IPS-18a (cell line): ENCODE measurements around the gene ZNF777.

Source experiments
- H3K27ac ChIP-seq: one replicate; pipeline ENCODE4 v1.5.1; 2013; ENCODE audit warnings: low read length
- H3K27me3 ChIP-seq: one replicate; pipeline ENCODE4 v1.6.1; 2013; ENCODE audit warnings: mild to moderate bottlenecking, low read length; ENCODE audit not compliant: control insufficient read depth, insufficient read depth
- H3K36me3 ChIP-seq: one replicate; pipeline ENCODE4 v1.6.1; 2013; ENCODE audit warnings: low read depth, low read length; ENCODE audit not compliant: control insufficient read depth
- H3K4me1 ChIP-seq: one replicate; pipeline ENCODE4 v1.6.1; 2013; ENCODE audit warnings: low read depth, low read length; ENCODE audit not compliant: control insufficient read depth
- H3K4me3 ChIP-seq: one replicate; pipeline ENCODE4 v1.5.1; 2013; ENCODE audit warnings: low read length
- H3K9ac ChIP-seq: one replicate; pipeline ENCODE4 v1.6.1; 2013; ENCODE audit warnings: mild to moderate bottlenecking, low read length, moderate library complexity
- H3K9me3 ChIP-seq: one replicate; pipeline ENCODE4 v1.6.1; 2013; ENCODE audit warnings: low read depth, low read length; ENCODE audit not compliant: control insufficient read depth

The ZNF777 gene

GRCh38 chr7:149460493-149461277, at the start of gene ZNF777:
ZNF777 (minus strand) TSS chr7:149461062; CDS start chr7:149456022, 5,040 bp downstream.
- no peak within 1 kb of the TSS for H3K27ac ChIP-seq
- H3K36me3 ChIP-seq = no peaks in the 10 kb centered on the region
- H3K4me3 ChIP-seq = peak within 1 kb of the TSS; percentile 58
- no peaks in the 10 kb centered on the region for H3K4me1 ChIP-seq
- H3K9me3 ChIP-seq = no peaks in the 10 kb centered on the region
- H3K9ac ChIP-seq = peak within 1 kb of the TSS; percentile 31
- H3K27me3 ChIP-seq = peaks cover 38% of the 10 kb centered on the region

- Histone ChIP-seq H3K27ac (no peak overlapping the region), H3K36me3 (no peaks in the 10 kb centered on the region), H3K4me1 (no peaks in the 10 kb centered on the region), H3K27me3 (no peaks in the 10 kb centered on the region), H3K9me3 (peaks cover 24% of the 10 kb centered on the region), H3K9ac (no peak overlapping the region), H3K4me3 (no peak overlapping the region)
These were observed 49.4 kb upstream of the ZNF777 start for GRCh38 chr7:149510248-149510647.

- Histone ChIP-seq H3K4me1 (no peaks in the 10 kb centered on the region), H3K36me3 (no peaks in the 10 kb centered on the region), H3K27me3 (no peaks in the 10 kb centered on the region), H3K4me3 (no peak overlapping the region), H3K27ac (no peak overlapping the region), H3K9me3 (peaks cover 28% of the 10 kb centered on the region), H3K9ac (no peak overlapping the region)
These were observed 48.9 kb upstream of the ZNF777 start for GRCh38 chr7:149509774-149510173.

- Histone ChIP-seq H3K9ac (no peak overlapping the region), H3K4me3 (no peak overlapping the region), H3K9me3 (peaks cover 25% of the 10 kb centered on the region)
These were observed 44.7 kb upstream of the ZNF777 start for GRCh38 chr7:149505551-149505950.

GRCh38 chr7:149501651-149502050, 40.8 kb upstream of the ZNF777 start:
- H3K36me3 ChIP-seq = no peaks in the 10 kb centered on the region

More at GRCh38 chr7:149505551-149505950, 44.7 kb upstream of the ZNF777 start:
- Histone ChIP-seq H3K36me3 (no peaks in the 10 kb centered on the region), H3K4me1 (no peaks in the 10 kb centered on the region), H3K27me3 (no peaks in the 10 kb centered on the region), H3K27ac (no peak overlapping the region)

GRCh38 chr7:149500910-149501309, 40.0 kb upstream of the ZNF777 start:
- H3K9ac ChIP-seq = no peak overlapping the region
- peaks cover 4% of the 10 kb centered on the region for H3K9me3 ChIP-seq
- H3K27me3 ChIP-seq = peaks cover 21% of the 10 kb centered on the region
- no peaks in the 10 kb centered on the region for H3K4me1 ChIP-seq
- no peak overlapping the region for H3K4me3 ChIP-seq
- H3K36me3 ChIP-seq = no peaks in the 10 kb centered on the region
- H3K27ac ChIP-seq = no peak overlapping the region

More at GRCh38 chr7:149501651-149502050, 40.8 kb upstream of the ZNF777 start:
- peaks cover 21% of the 10 kb centered on the region for H3K27me3 ChIP-seq
- H3K4me3 ChIP-seq = no peak overlapping the region
- peaks cover 8% of the 10 kb centered on the region for H3K9me3 ChIP-seq
- no peaks in the 10 kb centered on the region for H3K4me1 ChIP-seq
- H3K9ac ChIP-seq = no peak overlapping the region
- H3K27ac ChIP-seq = no peak overlapping the region

GRCh38 chr7:149500201-149500600, 39.3 kb upstream of the ZNF777 start:
- Histone ChIP-seq H3K4me1 (no peaks in the 10 kb centered on the region), H3K4me3 (no peak overlapping the region), H3K27me3 (peaks cover 21% of the 10 kb centered on the region), H3K9ac (no peak overlapping the region), H3K9me3 (peaks cover 4% of the 10 kb centered on the region), H3K27ac (no peak overlapping the region), H3K36me3 (no peaks in the 10 kb centered on the region)

GRCh38 chr7:149498811-149499210, 37.9 kb upstream of the ZNF777 start:
- no peak overlapping the region for H3K27ac ChIP-seq
- H3K27me3 ChIP-seq = peaks cover 21% of the 10 kb centered on the region
- no peaks in the 10 kb centered on the region for H3K9me3 ChIP-seq
- no peaks in the 10 kb centered on the region for H3K4me1 ChIP-seq
- H3K36me3 ChIP-seq = peaks cover 2% of the 10 kb centered on the region
- H3K9ac ChIP-seq = no peak overlapping the region
- H3K4me3 ChIP-seq = no peak overlapping the region

- H3K9ac ChIP-seq = peak within 1 kb of the TSS; percentile 58
- H3K4me3 ChIP-seq = peak within 1 kb of the TSS; percentile 80
- no peaks in the 10 kb centered on the region for H3K4me1 ChIP-seq
- H3K27me3 ChIP-seq = peaks cover 21% of the 10 kb centered on the region
- H3K36me3 ChIP-seq = peaks cover 13% of the 10 kb centered on the region
- no peak within 1 kb of the TSS for H3K27ac ChIP-seq
- H3K9me3 ChIP-seq = no peaks in the 10 kb centered on the region
These were observed 36.8 kb upstream of the ZNF777 start, which contains the start of gene ZNF746 for GRCh38 chr7:149497467-149498261. ZNF746 (minus strand) TSS chr7:149497809; CDS start chr7:149497536, 273 bp downstream.

GRCh38 chr7:149496642-149497391, 36.0 kb upstream of the ZNF777 start:
- H3K9ac ChIP-seq = peak overlapping the region; percentile 58
- H3K4me1 ChIP-seq = no peaks in the 10 kb centered on the region
- H3K27me3 ChIP-seq = peaks cover 21% of the 10 kb centered on the region
- peak overlapping the region; percentile 80 for H3K4me3 ChIP-seq
- peaks cover 22% of the 10 kb centered on the region for H3K36me3 ChIP-seq
- no peaks in the 10 kb centered on the region for H3K9me3 ChIP-seq
- H3K27ac ChIP-seq = no peak overlapping the region
